Kidney (tissue), 14 donors: ENCODE data around the gene ARHGEF17. TPM values are rescaled to one million over a fixed set of nuclear protein-coding genes. Genes with fewer than 3 reads are reported as not detected.

ENCODE experiments used
- DNase-seq, 5 donors: peaks; one replicate each; pipeline ENCODE4 v3.0.0-alpha.2; 2013 to 2020
- FAIRE-seq: peaks from 2 replicates; lab custom pipeline; 2012; peaks lifted over from hg19 to GRCh38; lab: Jason Lieb, UNC
- H3K27ac ChIP-seq, 2 donors: one replicate each; pipeline ENCODE4 v1.7.0; 2013; ENCODE audit warnings: low read depth in 2 of 2, low read length in 2 of 2, inconsistent platforms in 1 of 2
- H3K27me3 ChIP-seq: one replicate; pipeline ENCODE4 v1.7.1; 2013; ENCODE audit warnings: low read length, inconsistent platforms; ENCODE audit not compliant: control insufficient read depth, insufficient read depth
- H3K36me3 ChIP-seq, 3 donors: one replicate each; pipeline versions ENCODE4 v1.7.0 to v1.7.1; 2013; ENCODE audit warnings: low read length in 3 of 3, control low read depth in 1 of 3, inconsistent platforms in 1 of 3; ENCODE audit not compliant: insufficient read depth in 3 of 3, control insufficient read depth in 2 of 3
- H3K4me1 ChIP-seq, 3 donors: one replicate each; pipeline versions ENCODE4 v1.7.0 to v1.7.1; 2013; ENCODE audit warnings: low read length in 3 of 3, inconsistent platforms in 1 of 3, low read depth in 1 of 3; ENCODE audit not compliant: control insufficient read depth in 2 of 3, insufficient read depth in 2 of 3
- H3K4me3 ChIP-seq, 3 donors: one replicate each; pipeline versions ENCODE4 v1.7.0 to v1.8.1; 2013; ENCODE audit warnings: low read length in 3 of 3, control low read depth in 1 of 3, inconsistent platforms in 1 of 3
- H3K9ac ChIP-seq, 3 donors: one replicate each; pipeline versions ENCODE4 v1.7.0 to v1.7.1; 2013; ENCODE audit warnings: low read length in 3 of 3, control low read depth in 1 of 3, inconsistent platforms in 1 of 3
- H3K9me3 ChIP-seq, 3 donors: one replicate each; pipeline versions ENCODE4 v1.7.0 to v1.7.1; 2013; ENCODE audit warnings: low read length in 3 of 3, control low read depth in 1 of 3, inconsistent platforms in 1 of 3; ENCODE audit not compliant: control insufficient read depth in 2 of 3, insufficient read depth in 1 of 3
- intact Hi-C: fragments of 100-400 bp; cut with DNase I; formaldehyde crosslinking; loops from one replicate; pipeline ENCODE4 v1.11.1; 2022
- polyA plus RNA-seq: library from polyadenylated mRNA; stranded (reverse); fragments of 350-450 nt; fragmentation: Illumina TruSeq; extraction: RNeasy Lipid Tissue Mini Kit (QIAGEN cat#74804); gene quantifications from one replicate; pipeline ENCODE4 v1.2.3, GENCODE V29; 2014; ENCODE audit warnings: low read depth, low replicate concordance; ENCODE audit not compliant: insufficient read depth
- total RNA-seq: library from RNA; stranded (reverse); fragmentation: NEBNext Ultra II Directional; extraction: Animal tissue kit (Norgen Biotek cat#: 25700); gene quantifications from one replicate; pipeline ENCODE4 v1.2.1, GENCODE V29; 2021
- TF ChIP-seq, protein P1 (sequence below): IDR thresholded peaks from 3 replicates; pipeline ENCODE4 v1.5.1; 2012; ENCODE audit warnings: mild to moderate bottlenecking, moderate library complexity, borderline replicate concordance; ENCODE audit not compliant: insufficient read depth; ENCODE audit errors: extremely low read depth
- donor health status: control.
- donor health status: control.
- donor health status: control.
- donor health status: control.
- donor health status: control.
- donor health status: DM: yes; HTN: yes; CAD: no.
- donor health status: Normal renal cell carcinoma (clear cell type).

The ARHGEF17 gene
- total and polyA plus RNA-seq, 2 donors from 2014 or later, result 36.6 to 68.2 TPM

DNA sequence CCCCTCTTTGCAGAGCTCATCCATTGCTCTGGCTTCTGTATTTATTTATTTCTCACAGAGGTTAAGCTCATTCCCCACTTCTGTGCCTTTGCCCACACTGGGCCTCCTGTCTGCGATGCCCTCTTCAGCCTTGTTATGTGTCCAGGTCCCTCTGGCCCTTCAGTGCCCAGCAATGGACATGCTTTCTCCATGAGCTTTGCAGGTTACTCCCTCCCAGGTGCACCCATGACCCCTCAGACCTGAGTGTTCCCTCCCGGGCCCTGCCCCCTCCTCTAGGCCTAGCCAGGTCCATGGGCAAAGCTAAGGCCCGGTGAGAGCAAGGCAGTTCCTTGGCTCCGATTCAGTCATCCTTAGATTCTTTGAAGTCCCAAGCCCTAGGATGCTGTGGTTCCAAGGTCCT lies 17.5 kb upstream of the ARHGEF17 start:
- no peaks in the 10 kb centered on the region for H3K9me3 ChIP-seq
- no peak overlapping the region for H3K9ac ChIP-seq
- no peaks in the 10 kb centered on the region for H3K27me3 ChIP-seq
- H3K4me3 ChIP-seq, result no peak overlapping the region
- H3K4me1 ChIP-seq, result peaks cover 4 to 16% (median 10%) of the 10 kb centered on the region in 3 donors
- no peak overlapping the region for H3K27ac ChIP-seq
- TF ChIP-seq, protein P1, sequence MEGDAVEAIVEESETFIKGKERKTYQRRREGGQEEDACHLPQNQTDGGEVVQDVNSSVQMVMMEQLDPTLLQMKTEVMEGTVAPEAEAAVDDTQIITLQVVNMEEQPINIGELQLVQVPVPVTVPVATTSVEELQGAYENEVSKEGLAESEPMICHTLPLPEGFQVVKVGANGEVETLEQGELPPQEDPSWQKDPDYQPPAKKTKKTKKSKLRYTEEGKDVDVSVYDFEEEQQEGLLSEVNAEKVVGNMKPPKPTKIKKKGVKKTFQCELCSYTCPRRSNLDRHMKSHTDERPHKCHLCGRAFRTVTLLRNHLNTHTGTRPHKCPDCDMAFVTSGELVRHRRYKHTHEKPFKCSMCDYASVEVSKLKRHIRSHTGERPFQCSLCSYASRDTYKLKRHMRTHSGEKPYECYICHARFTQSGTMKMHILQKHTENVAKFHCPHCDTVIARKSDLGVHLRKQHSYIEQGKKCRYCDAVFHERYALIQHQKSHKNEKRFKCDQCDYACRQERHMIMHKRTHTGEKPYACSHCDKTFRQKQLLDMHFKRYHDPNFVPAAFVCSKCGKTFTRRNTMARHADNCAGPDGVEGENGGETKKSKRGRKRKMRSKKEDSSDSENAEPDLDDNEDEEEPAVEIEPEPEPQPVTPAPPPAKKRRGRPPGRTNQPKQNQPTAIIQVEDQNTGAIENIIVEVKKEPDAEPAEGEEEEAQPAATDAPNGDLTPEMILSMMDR, result no peak
- DNase-seq (peak in 2 of 5 donors; percentile 30 to 60), FAIRE-seq (no peak)
- intact Hi-C loops, result loop anchor here (10.0 kb wide), 1 partner anchor 104 kb away; no protein-coding TSS in a partner anchor
- no peaks in the 10 kb centered on the region for H3K36me3 ChIP-seq

DNA sequence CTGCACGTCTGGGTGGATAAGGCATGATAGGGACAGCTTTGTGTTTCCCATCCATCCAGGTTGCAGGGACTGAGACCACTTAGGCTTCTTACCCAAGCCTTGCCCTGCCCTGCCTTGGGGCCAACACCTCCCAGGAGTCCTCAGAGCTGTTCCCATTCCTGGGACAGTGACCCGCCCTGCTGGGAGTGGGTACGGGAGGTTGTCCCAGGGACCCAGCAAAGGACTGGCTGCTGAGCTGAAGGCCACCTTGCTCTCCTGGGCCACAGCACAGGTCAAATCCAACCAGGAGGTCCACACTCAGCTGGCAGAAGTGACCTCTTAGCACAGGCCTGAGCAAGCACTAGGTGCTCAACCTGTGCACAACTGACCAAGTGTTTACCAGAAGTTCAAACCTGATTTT lies 16.9 kb upstream of the ARHGEF17 start:
- Histone ChIP-seq H3K4me1 (peaks cover 4 to 16% (median 10%) of the 10 kb centered on the region in 3 donors), H3K9me3 (no peaks in the 10 kb centered on the region), H3K27me3 (no peaks in the 10 kb centered on the region), H3K27ac (no peak overlapping the region), H3K36me3 (no peaks in the 10 kb centered on the region), H3K4me3 (no peak overlapping the region), H3K9ac (no peak overlapping the region)
- DNase-seq, result peak in 1 of 5 donors; percentile 22
- FAIRE-seq, result no peak
- TF ChIP-seq, protein P1, result no peak
- intact Hi-C loops, result loop anchor here (10.0 kb wide), 1 partner anchor 104 kb away; no protein-coding TSS in a partner anchor

DNA sequence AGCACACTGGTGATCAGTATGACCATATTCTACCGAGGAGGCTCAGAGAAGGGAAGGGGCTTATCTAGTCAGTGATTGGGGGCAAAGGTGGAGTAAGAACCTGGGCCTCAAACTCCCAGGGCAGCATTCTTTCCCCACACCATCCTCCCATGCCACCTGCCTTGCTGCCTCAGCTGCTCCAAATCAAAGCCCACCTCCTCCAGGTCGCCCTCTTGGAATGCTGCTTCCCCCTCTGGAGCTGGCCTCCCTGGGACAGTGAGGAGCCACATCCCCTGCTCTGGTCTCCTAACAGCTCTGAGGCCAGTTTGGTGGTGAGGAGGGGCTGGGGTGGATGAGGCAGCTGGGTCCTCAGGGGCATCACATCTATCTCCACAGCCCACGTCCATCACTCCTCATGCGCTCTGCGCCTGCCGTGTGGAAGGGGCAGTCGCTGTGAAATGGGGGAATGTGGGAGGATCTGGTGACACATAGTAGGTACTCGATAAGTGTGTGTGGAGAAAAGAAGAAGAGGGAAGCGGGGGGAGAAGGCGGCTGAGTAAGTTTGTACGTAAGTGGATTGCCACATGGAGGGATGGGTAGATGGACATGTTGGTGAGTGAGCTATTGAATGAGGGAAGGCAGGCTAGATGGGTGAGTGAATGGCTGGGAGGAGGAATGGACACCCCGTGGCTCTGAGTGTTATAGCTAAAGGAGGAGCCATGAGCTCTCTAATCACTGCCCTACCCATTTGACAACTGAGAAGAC lies 16.1 kb upstream of the ARHGEF17 start:
- peak in 1 of 5 donors; percentile 48 for DNase-seq
- TF ChIP-seq, protein P1, result no peak
- no peak for FAIRE-seq
- Histone ChIP-seq H3K4me1 (peaks cover 4 to 16% (median 10%) of the 10 kb centered on the region in 3 donors), H3K4me3 (no peak overlapping the region), H3K9me3 (no peaks in the 10 kb centered on the region), H3K27me3 (no peaks in the 10 kb centered on the region), H3K9ac (no peak overlapping the region), H3K36me3 (no peaks in the 10 kb centered on the region), H3K27ac (no peak overlapping the region)
- intact Hi-C loops, result loop anchor here (10.0 kb wide), 1 partner anchor 103 kb away; no protein-coding TSS in a partner anchor
